HG03280 (cell line): ENCODE results near the gene ERGIC1.

Source experiments
- ATAC-seq: cut with Tn5 transposase; IDR thresholded peaks from one replicate; pipeline ENCODE4 v1.9.1; 2021; ENCODE audit warnings: mild to moderate bottlenecking, moderate library complexity; ENCODE audit not compliant: unreplicated experiment

The ERGIC1 gene

DNA sequence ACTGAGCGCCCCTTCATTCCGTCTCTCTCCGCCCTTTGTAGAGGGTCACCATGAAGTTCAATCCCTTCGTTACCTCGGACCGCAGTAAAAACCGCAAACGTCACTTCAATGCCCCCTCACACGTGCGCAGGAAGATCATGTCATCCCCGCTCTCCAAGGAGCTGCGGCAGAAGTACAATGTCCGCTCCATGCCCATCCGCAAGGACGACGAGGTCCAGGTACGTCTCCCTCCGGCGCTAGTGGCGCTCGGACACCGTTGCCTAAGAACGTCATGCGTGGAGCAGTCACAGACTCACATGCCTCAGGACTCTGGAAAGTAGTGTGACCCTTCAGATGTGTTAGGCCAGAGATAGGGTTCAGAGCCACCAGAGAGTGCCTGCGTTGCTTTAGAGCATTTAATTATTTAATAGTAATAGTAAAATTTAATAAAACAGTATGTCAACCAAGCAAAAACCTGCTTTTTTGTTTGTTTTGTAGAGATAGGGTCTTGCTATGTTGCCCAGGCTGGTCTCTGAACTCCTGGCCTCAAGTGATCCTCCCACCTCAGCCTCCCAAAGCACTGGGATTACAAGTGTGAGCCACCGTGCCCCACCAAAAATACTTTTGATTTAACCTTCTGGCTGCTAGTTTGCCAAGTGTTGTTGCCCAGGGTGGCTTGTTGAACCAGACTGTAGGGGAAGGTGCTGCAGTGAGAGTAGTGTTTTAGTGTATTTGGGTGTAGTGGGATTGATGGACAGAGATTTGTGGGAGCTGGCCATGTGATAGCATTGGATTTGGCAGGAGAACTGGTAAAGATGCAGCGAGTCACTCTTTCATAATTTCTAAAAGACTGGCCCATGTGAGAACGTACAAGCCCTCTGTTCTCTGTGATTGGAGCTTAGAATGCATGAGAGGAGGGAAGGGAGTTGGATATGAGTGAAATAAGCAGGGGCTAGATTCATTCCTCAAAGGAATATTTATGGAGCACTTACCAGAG is 126.1 kb downstream of the ERGIC1 start:
- no peak for ATAC-seq

DNA sequence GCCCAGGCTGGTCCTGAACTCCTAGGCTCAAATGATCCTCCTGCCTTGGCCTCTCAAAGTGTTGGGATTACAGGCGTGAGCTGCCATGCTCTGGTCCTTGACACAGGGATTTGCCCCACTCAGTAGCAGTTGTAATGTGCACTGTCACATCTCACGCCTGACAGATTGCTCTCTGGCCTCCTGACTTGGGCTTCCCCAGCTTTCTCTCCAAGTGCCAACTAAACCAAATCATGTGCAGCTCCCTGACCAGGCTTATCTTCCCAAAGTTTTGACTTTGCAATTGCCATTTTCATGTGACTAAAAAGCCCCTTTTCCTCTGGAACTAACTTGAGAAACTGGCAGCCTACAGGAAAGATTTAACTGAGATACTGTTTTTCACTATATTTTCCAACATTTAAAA is 135.9 kb downstream of the ERGIC1 start:
- ATAC-seq, result no peak

DNA sequence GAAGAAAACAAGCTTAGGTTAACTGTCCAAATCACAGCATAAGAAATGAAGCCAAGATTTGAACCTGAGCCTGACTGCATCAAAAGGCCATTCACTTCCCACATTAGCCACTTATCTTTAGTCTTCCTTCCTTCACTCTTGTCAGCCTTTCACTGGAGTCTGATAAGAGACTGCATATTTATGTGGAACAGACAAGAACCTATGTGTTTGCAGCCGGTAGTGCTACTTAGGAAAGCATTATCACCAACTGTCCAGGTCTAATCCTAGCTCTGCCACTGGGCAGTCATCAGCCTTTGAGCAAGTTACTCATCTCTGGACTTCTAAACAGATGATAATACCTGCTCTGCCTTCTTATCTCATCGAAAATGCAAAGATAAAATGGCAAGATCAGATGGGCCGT is 137.4 kb downstream of the ERGIC1 start:
- ATAC-seq, result no peak

DNA sequence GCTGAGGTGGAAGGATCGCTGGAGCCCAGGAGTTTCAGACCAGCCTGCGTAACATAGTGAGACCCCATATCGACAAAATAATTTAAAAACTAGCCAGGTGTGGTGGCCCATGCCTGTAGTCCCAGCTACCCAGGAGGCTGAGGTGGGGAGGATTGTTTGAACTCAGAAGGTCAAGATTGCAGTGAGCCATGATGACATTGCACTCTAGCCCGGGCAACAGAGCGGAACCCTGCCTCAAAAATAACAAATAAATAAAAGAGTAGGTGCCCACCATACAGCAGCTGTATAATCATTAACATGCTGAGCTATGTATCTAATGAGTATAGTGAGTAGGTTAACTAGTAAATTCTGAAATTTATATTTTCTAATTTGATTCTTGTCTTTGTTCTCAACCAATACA is 138.5 kb downstream of the ERGIC1 start:
- ATAC-seq, result no peak

DNA sequence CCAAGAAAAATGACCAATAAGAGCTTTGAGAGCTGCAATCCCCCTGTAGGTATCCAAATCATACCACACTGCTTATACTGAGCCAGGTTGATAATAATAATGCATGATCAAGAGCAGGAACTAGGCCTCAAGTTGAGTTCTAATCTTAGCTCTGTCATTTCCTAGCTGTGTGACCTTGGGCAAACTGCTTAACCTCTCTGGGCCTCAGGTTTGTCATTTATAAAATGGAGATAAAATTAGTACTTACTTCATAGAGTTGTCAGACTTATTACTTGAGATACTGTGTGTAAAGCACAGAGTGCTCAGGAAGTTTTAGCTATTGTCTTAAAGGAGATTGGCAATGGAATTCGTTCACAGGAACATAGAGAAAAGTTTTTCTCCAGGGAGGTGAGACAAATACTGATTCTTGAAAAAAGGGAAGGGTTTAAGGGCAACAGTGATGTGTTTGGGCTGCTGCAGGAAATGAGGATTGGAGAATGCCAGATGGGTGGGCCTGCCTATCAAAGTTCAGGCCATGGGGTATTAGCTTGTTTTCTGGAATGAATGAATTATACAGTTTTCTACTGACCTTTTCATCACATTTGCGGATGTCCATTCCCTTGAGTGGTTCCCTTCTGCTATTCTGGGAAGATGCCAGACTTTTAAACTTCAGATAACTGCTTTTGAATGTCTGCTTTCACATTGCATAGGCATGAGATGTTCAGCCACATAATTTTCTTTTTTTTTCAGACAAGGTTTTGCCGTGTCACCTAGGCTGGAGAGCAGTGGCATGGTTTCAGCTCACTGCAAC is 139.3 kb downstream of the ERGIC1 start:
- ATAC-seq, result no peak

DNA sequence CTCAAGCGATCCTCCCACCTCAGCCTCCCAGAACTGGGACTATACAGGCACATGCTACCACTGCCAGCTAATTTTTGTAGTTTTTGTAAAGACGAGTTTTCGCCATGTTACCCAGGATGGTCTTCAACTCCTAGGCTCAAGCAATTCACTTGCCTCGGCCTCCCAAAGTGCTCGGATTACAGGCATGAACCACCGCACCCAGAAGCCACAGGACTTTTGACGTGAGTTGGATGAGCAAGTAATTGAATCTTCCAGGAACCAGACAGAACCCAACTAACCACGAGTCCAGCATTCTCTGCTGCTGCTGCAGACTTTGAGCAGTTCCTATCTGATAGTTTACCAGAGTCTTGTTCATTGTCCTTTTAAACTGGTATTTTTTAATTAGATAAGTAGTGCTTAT is 139.9 kb downstream of the ERGIC1 start:
- ATAC-seq, result no peak

DNA sequence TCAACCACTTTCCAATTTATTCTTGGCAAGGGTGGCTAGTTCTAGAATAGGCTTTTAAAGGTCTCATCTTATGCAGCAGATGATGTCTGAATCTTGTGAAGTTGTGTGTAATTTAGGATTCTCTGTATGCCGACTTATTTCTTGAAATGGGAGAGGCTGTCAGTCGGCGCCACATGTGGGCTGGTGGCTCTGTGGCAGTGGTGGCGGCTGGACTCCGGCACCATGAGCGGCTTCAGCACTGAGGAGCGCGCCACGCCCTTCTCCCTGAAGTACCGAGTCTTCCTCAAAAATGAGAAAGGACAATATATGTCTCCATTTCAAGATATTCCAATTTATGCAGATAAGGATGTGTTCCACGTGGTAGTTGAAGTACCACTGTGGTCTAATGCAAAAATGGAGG is 141.2 kb downstream of the ERGIC1 start:
- ATAC-seq, result no peak

GRCh38 chr5:172979778-172980177 is 145.7 kb downstream of the ERGIC1 start:
- no peak for ATAC-seq

- ATAC-seq, result no peak
Observed at GRCh38 chr5:172981931-172982330, 147.9 kb downstream of the ERGIC1 start.

- ATAC-seq, result peak; percentile 93
Observed at GRCh38 chr5:172983542-172984243, 149.6 kb downstream of the ERGIC1 start, which contains the start of gene ATP6V0E1. TSS of gene ATP6V0E1 (plus strand) at chr5:172983771. CDS start at chr5:172983861, 90 bp downstream.

GRCh38 chr5:172984244-172984953 is 150.3 kb downstream of the ERGIC1 start:
- peak; percentile 63 for ATAC-seq

GRCh38 chr5:172985596-172985995 is 151.5 kb downstream of the ERGIC1 start:
- no peak for ATAC-seq

- no peak for ATAC-seq
Observed at GRCh38 chr5:172988276-172988675, 154.2 kb downstream of the ERGIC1 start.

GRCh38 chr5:172990776-172991175 is 156.7 kb downstream of the ERGIC1 start:
- ATAC-seq, result no peak

GRCh38 chr5:172994405-172994804 is 160.4 kb downstream of the ERGIC1 start:
- ATAC-seq, result no peak

GRCh38 chr5:172999372-172999973 is 165.4 kb downstream of the ERGIC1 start:
- ATAC-seq, result no peak

DNA sequence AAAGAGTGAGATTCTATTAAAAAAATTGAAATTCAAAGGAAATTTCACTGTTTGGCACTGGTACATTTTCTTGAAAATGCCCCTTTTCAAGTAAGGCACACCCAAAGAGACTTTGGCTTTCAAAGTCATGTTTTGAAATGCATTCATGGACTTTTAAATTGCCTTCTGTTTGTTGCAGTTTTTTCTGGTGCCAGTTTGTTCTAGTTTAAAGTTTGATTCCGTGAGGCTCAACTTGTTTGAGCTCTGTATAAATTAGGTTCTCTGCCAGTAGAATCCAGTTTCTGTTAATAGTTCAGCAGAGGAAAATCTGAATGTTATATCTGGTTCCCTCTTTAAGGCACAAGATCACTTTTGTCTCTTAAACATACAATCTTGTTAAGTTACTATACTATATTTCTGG is 165.9 kb downstream of the ERGIC1 start:
- no peak for ATAC-seq

DNA sequence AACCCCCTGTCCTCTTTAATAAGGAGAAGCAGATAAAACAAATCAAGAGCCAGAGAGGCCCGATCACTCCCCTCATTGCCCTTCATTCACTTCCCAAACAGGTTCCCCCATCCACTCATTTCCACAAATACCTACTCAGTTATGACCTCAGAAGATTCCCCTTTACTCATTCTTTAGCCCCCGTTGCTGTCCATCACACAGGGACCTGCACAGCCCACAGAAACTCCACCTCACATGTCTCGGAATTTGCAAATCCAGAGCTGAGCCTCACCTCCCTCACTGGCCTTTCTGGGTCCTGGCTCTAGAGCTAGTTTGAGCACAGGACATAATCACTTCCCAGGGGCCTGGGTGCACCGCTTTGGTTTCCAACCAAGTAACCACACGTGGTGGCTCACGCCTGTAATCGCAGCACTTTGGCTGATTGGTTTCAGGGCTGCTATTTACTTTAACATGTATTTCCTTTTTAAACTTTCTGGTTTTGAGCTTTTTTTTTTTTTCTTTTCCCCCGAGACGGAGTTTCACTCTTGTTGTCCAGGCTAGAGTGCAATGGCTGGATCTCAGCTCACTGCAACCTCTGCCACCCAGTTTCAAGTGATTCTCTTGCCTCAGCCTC is 167.3 kb downstream of the ERGIC1 start:
- peak; percentile 58 for ATAC-seq
